Neural cell (in vitro differentiated cells): ENCODE results near the gene WNT6. TPM values are rescaled to one million over a fixed set of nuclear protein-coding genes. Genes with fewer than 3 reads are reported as not detected.

Experiments used
- H2AFZ ChIP-seq: fragments of 200-600, 300-800 bp; sonication (generic), shearing (Covaris generic); 2 replicates; pipeline ENCODE4 v1.6.0; 2014; ENCODE audit warnings: low read depth, mild to moderate bottlenecking, antibody characterized with exemption, low read length, moderate library complexity
- H3F3A ChIP-seq: fragments of 200-600 bp; shearing (Covaris generic); 2 replicates; pipeline ENCODE4 v1.6.1; 2016; ENCODE audit warnings: mild to moderate bottlenecking, moderate library complexity, mixed read lengths, antibody characterized with exemption, low read length; ENCODE audit not compliant: insufficient read depth, poor library complexity, severe bottlenecking
- H3K27ac ChIP-seq: fragments of 200-600, 300-800 bp; sonication (generic), shearing (Covaris generic); 2 replicates; pipeline ENCODE4 v1.5.1; 2014; ENCODE audit warnings: mild to moderate bottlenecking, low read length, moderate library complexity
- H3K27me3 ChIP-seq: fragments of 300-800, 200-600 bp; sonication (generic), shearing (Covaris generic); 2 replicates; pipeline ENCODE4 v1.6.0; 2014; ENCODE audit warnings: mild to moderate bottlenecking, low read depth, low read length, moderate library complexity; ENCODE audit not compliant: insufficient read depth
- H3K36me3 ChIP-seq: fragments of 300-800, 200-600 bp; sonication (generic), shearing (Covaris generic); 2 replicates; pipeline ENCODE4 v1.5.1; 2014; ENCODE audit warnings: mild to moderate bottlenecking, antibody characterized with exemption, low read length, moderate library complexity; ENCODE audit not compliant: insufficient read depth
- H3K4me2 ChIP-seq: fragments of 300-800, 200-600 bp; sonication (generic), shearing (Covaris generic); 2 replicates; pipeline ENCODE4 v1.6.0; 2014; ENCODE audit warnings: mild to moderate bottlenecking, low read length
- H3K4me3 ChIP-seq: fragments of 300-800, 200-600 bp; sonication (generic), shearing (Covaris generic); 2 replicates; pipeline ENCODE4 v1.5.1; 2014; ENCODE audit warnings: mild to moderate bottlenecking, low read length, moderate library complexity
- H3K79me2 ChIP-seq: fragments of 200-600 bp; shearing (Covaris generic); replicated peaks from 2 replicates; pipeline ENCODE4 v1.6.0; 2014; ENCODE audit warnings: mild to moderate bottlenecking, low read length, moderate library complexity; ENCODE audit not compliant: insufficient read depth
- H3K9ac ChIP-seq: fragments of 300-800, 200-600 bp; sonication (generic), shearing (Covaris generic); 2 replicates; pipeline ENCODE4 v1.6.1; 2016; ENCODE audit warnings: mild to moderate bottlenecking, low read length, mixed read lengths
- H3K9me2 ChIP-seq: fragments of 200-600 bp; shearing (Covaris generic); 2 replicates; pipeline ENCODE4 v1.6.1; 2016; ENCODE audit warnings: mild to moderate bottlenecking, low read length, mixed read lengths; ENCODE audit not compliant: insufficient read depth
- H3K9me3 ChIP-seq: fragments of 200-600, 300-800 bp; sonication (generic), shearing (Covaris generic); 2 replicates; pipeline ENCODE4 v1.6.1; 2016; ENCODE audit warnings: mild to moderate bottlenecking, mixed run types, low read length, moderate library complexity, mixed read lengths
- H4K20me1 ChIP-seq: fragments of 200-600 bp; shearing (Covaris generic); 2 replicates; pipeline ENCODE4 v1.6.1; 2016; ENCODE audit warnings: mild to moderate bottlenecking, mixed run types; ENCODE audit not compliant: insufficient read depth
- EP300 ChIP-seq: fragments of 450-650 bp; conservative IDR thresholded peaks from 2 replicates; pipeline ENCODE4 v1.6.1; 2014; ENCODE audit warnings: antibody characterized with exemption, mild to moderate bottlenecking, moderate library complexity; ENCODE audit not compliant: poor library complexity, severe bottlenecking
- EZH2 ChIP-seq: fragments of 200-600, 300-800 bp; shearing (Covaris generic), sonication (generic); IDR thresholded peaks from 2 replicates; pipeline ENCODE4 v1.6.1; 2014; ENCODE audit warnings: antibody characterized with exemption, low read length, borderline replicate concordance, mild to moderate bottlenecking; ENCODE audit not compliant: insufficient read depth, poor library complexity, severe bottlenecking
- MXI1 ChIP-seq: fragments of 450-650 bp; conservative IDR thresholded peaks from 2 replicates; pipeline ENCODE4 v1.6.1; 2014; ENCODE audit warnings: antibody characterized with exemption, mild to moderate bottlenecking; ENCODE audit not compliant: poor library complexity, severe bottlenecking
- POLR2AphosphoS5 ChIP-seq: IDR thresholded peaks from 2 replicates; pipeline ENCODE4 v1.6.1; 2012
- RAD21 ChIP-seq: fragments of 450-650 bp; conservative IDR thresholded peaks from 2 replicates; pipeline ENCODE4 v1.6.1; 2014; ENCODE audit warnings: antibody characterized with exemption, mild to moderate bottlenecking, moderate library complexity
- SMC3 ChIP-seq: fragments of 450-650 bp; conservative IDR thresholded peaks from 2 replicates; pipeline ENCODE4 v1.6.1; 2014; ENCODE audit warnings: antibody characterized with exemption, mild to moderate bottlenecking, moderate library complexity; ENCODE audit not compliant: poor library complexity
- TAF1 ChIP-seq: IDR thresholded peaks from 2 replicates; pipeline ENCODE4 v1.6.1; 2012; ENCODE audit warnings: low read depth
- polyA plus RNA-seq: library from polyadenylated mRNA; depleted of rRNA; stranded (reverse); fragments of >200 nt; gene quantifications from 2 replicates; pipeline ENCODE4 v1.2.3, GENCODE V29; 2014
- TF ChIP-seq, protein P1 (sequence below): fragments of 450-650 bp; IDR thresholded peaks from 2 replicates; pipeline ENCODE4 v1.5.1; 2014; ENCODE audit warnings: antibody characterized with exemption, mild to moderate bottlenecking, moderate library complexity; ENCODE audit not compliant: poor library complexity, severe bottlenecking
- TF ChIP-seq, protein P2 (sequence below): IDR thresholded peaks from 2 replicates; pipeline ENCODE4 v1.6.1; 2012; ENCODE audit warnings: borderline replicate concordance

The WNT6 gene
- polyA plus RNA-seq, 1 donor from 2014 or later, result not detected

- Histone ChIP-seq H3K4me2 (no peak overlapping the region), H3K9ac (no peak overlapping the region), H3K27ac (no peak overlapping the region), H3K27me3 (peaks cover 54% of the 10 kb centered on the region), H3F3A (no peaks in the 10 kb centered on the region), H4K20me1 (no peaks in the 10 kb centered on the region), H3K9me3 (no peaks in the 10 kb centered on the region), H3K4me3 (no peak overlapping the region), H3K36me3 (no peaks in the 10 kb centered on the region), H3K79me2 (no peaks in the 10 kb centered on the region), H2AFZ (no peak overlapping the region), H3K9me2 (no peaks in the 10 kb centered on the region)
- TF ChIP-seq POLR2AphosphoS5 (no peak), EZH2 (no peak), TAF1 (no peak), RAD21 (no peak), SMC3 (no peak), EP300 (no peak), MXI1 (no peak)
- TF ChIP-seq, protein P1, sequence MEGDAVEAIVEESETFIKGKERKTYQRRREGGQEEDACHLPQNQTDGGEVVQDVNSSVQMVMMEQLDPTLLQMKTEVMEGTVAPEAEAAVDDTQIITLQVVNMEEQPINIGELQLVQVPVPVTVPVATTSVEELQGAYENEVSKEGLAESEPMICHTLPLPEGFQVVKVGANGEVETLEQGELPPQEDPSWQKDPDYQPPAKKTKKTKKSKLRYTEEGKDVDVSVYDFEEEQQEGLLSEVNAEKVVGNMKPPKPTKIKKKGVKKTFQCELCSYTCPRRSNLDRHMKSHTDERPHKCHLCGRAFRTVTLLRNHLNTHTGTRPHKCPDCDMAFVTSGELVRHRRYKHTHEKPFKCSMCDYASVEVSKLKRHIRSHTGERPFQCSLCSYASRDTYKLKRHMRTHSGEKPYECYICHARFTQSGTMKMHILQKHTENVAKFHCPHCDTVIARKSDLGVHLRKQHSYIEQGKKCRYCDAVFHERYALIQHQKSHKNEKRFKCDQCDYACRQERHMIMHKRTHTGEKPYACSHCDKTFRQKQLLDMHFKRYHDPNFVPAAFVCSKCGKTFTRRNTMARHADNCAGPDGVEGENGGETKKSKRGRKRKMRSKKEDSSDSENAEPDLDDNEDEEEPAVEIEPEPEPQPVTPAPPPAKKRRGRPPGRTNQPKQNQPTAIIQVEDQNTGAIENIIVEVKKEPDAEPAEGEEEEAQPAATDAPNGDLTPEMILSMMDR, result no peak
- TF ChIP-seq, protein P2, sequence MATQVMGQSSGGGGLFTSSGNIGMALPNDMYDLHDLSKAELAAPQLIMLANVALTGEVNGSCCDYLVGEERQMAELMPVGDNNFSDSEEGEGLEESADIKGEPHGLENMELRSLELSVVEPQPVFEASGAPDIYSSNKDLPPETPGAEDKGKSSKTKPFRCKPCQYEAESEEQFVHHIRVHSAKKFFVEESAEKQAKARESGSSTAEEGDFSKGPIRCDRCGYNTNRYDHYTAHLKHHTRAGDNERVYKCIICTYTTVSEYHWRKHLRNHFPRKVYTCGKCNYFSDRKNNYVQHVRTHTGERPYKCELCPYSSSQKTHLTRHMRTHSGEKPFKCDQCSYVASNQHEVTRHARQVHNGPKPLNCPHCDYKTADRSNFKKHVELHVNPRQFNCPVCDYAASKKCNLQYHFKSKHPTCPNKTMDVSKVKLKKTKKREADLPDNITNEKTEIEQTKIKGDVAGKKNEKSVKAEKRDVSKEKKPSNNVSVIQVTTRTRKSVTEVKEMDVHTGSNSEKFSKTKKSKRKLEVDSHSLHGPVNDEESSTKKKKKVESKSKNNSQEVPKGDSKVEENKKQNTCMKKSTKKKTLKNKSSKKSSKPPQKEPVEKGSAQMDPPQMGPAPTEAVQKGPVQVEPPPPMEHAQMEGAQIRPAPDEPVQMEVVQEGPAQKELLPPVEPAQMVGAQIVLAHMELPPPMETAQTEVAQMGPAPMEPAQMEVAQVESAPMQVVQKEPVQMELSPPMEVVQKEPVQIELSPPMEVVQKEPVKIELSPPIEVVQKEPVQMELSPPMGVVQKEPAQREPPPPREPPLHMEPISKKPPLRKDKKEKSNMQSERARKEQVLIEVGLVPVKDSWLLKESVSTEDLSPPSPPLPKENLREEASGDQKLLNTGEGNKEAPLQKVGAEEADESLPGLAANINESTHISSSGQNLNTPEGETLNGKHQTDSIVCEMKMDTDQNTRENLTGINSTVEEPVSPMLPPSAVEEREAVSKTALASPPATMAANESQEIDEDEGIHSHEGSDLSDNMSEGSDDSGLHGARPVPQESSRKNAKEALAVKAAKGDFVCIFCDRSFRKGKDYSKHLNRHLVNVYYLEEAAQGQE, result no peak
Observed at GRCh38 chr2:218851286-218851685, 8.3 kb upstream of the WNT6 start.

DNA sequence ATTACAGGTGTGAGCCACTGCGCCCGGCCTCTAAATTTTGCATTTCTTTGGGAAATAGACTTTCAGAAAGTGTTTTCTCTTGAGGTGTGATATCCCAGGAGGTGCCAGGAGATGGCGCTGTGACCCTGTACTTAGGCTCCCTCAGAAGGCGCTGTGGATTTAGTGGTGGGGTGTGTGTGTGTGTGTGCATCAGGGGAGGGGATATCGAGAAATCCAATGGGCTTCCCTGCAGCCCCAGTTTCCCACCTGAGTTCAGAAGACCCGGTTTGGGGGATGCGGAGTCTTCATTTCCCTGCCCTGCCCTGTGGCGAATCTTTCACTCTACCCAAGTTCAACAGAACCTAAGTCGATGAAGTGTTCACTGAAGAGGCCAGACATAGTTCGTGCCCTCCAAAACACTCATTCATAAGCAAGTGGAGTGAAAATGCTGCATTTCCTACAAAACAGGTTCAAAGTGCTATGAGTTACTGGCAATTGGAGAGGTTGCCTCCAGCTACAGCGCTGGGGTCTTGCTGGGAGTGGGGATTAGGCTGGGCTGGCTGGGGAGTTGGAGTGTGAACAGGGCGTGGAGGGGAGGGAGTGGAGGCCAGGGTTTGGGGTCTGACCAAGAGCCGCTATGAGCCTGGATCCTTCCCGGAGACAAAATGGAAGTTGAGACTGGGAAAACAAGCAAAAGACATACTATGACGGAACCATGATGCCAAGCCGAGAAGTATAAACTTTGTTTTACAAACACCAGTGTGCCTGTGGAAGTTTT lies 6.5 kb upstream of the WNT6 start:
- no peak overlapping the region for H3K4me2 ChIP-seq
- no peaks in the 10 kb centered on the region for H3K9me3 ChIP-seq
- no peaks in the 10 kb centered on the region for H3K79me2 ChIP-seq
- no peak overlapping the region for H3K4me3 ChIP-seq
- H2AFZ ChIP-seq, result no peak overlapping the region
- TF ChIP-seq RAD21, result peak; percentile 54
- TF ChIP-seq EP300, result no peak
- TF ChIP-seq EZH2, result no peak
- no peak for TF ChIP-seq POLR2AphosphoS5
- TF ChIP-seq TAF1, result no peak
- TF ChIP-seq, protein P2, result no peak
- TF ChIP-seq, protein P1, result peak; percentile 58
- peak; percentile 44 for TF ChIP-seq SMC3
- TF ChIP-seq MXI1, result no peak
- no peaks in the 10 kb centered on the region for H4K20me1 ChIP-seq
- no peaks in the 10 kb centered on the region for H3K36me3 ChIP-seq
- no peak overlapping the region for H3K9ac ChIP-seq
- peaks cover 69% of the 10 kb centered on the region for H3K27me3 ChIP-seq
- no peak overlapping the region for H3K27ac ChIP-seq
- no peaks in the 10 kb centered on the region for H3K9me2 ChIP-seq
- no peaks in the 10 kb centered on the region for H3F3A ChIP-seq
